Camera-type eye (tissue), 1 donor: ENCODE results near the gene LZIC. TPM values are rescaled to one million over a fixed set of nuclear protein-coding genes. Genes with fewer than 3 reads are reported as not detected.

ENCODE experiments used
- total RNA-seq: library from RNA; depleted of rRNA; stranded (reverse); fragments of >200 nt; gene quantifications from one replicate; pipeline ENCODE4 v1.2.3, GENCODE V29; 2014

The LZIC gene
- total RNA-seq: 66.9 TPM

GRCh38 chr1:9942939-9943788 is at the start of gene LZIC, which contains the start of gene NMNAT1:
LZIC (minus strand) TSS chr1:9943391; CDS start chr1:9936619, 6,772 bp downstream.
NMNAT1 (plus strand) TSS chr1:9943475; CDS start chr1:9972074, 28,599 bp downstream.

GRCh38 chr1:9910076-9910422 is 33.1 kb downstream of the LZIC start, which contains the start of gene CTNNBIP1:
CTNNBIP1 (minus strand) TSS chr1:9910269; CDS start chr1:9872064, 38,205 bp downstream.

Other genes starting within 250 kb of the LZIC start
- 227 TPM for gene CLSTN1, start 119.4 kb downstream of the LZIC start, total RNA-seq
- gene CTNNBIP1, start 33.1 kb downstream of the LZIC start, total RNA-seq: 46.5 TPM
- gene NMNAT1, start 84 bp upstream of the LZIC start, total RNA-seq: 10.8 TPM
- gene RBP7, start 53.8 kb upstream of the LZIC start, total RNA-seq: 2.6 TPM
- 71.1 TPM for gene UBE4B, start 89.6 kb upstream of the LZIC start, total RNA-seq